ENCODE data around the gene ZNF69.

DNA sequence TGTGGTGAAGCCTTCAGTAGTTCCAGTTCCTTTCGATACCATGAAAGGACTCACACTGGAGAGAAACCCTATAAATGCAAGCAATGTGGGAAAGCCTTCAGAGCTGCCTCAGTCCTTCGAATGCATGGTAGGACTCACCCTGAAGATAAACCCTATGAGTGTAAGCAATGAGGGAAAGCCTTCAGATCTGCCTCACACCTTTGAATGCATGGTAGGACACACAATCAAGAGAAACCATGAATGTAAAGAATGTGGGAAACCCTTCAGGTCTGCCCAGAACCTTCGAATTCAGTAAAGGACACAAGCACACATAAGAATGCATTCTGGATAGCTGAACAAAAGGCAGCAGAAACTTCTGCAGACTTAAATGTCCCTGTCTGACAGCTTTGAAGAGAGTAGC, 18.3 kb downstream of the ZNF69 start:
- TF ChIP-seq, protein P1, sequence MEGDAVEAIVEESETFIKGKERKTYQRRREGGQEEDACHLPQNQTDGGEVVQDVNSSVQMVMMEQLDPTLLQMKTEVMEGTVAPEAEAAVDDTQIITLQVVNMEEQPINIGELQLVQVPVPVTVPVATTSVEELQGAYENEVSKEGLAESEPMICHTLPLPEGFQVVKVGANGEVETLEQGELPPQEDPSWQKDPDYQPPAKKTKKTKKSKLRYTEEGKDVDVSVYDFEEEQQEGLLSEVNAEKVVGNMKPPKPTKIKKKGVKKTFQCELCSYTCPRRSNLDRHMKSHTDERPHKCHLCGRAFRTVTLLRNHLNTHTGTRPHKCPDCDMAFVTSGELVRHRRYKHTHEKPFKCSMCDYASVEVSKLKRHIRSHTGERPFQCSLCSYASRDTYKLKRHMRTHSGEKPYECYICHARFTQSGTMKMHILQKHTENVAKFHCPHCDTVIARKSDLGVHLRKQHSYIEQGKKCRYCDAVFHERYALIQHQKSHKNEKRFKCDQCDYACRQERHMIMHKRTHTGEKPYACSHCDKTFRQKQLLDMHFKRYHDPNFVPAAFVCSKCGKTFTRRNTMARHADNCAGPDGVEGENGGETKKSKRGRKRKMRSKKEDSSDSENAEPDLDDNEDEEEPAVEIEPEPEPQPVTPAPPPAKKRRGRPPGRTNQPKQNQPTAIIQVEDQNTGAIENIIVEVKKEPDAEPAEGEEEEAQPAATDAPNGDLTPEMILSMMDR (IDR thresholded peaks at IDR 0.05), result no peak
- TF ChIP-seq POLR2AphosphoS5 (IDR thresholded peaks at IDR 0.05; ENCODE audit: insufficient read depth in 1 of 2, low read depth in 1 of 2) (no peak), POLR2A (IDR thresholded peaks at IDR 0.05) (no peak)
